PC-9 (cell line): ENCODE data around the gene CCNL2.

Experiments
- EZH2 ChIP-seq: fragments of 200-600 bp; sonication (generic); IDR thresholded peaks from 2 replicates; pipeline ENCODE4 v1.8.0; 2017; ENCODE audit warnings: antibody characterized with exemption, low read depth
- TF ChIP-seq, protein P1 (sequence below): fragments of 200-600 bp; sonication (generic); conservative IDR thresholded peaks from 2 replicates; pipeline ENCODE4 v1.6.1; 2017; ENCODE audit warnings: mixed run types, antibody characterized with exemption, mild to moderate bottlenecking, moderate library complexity

DNA sequence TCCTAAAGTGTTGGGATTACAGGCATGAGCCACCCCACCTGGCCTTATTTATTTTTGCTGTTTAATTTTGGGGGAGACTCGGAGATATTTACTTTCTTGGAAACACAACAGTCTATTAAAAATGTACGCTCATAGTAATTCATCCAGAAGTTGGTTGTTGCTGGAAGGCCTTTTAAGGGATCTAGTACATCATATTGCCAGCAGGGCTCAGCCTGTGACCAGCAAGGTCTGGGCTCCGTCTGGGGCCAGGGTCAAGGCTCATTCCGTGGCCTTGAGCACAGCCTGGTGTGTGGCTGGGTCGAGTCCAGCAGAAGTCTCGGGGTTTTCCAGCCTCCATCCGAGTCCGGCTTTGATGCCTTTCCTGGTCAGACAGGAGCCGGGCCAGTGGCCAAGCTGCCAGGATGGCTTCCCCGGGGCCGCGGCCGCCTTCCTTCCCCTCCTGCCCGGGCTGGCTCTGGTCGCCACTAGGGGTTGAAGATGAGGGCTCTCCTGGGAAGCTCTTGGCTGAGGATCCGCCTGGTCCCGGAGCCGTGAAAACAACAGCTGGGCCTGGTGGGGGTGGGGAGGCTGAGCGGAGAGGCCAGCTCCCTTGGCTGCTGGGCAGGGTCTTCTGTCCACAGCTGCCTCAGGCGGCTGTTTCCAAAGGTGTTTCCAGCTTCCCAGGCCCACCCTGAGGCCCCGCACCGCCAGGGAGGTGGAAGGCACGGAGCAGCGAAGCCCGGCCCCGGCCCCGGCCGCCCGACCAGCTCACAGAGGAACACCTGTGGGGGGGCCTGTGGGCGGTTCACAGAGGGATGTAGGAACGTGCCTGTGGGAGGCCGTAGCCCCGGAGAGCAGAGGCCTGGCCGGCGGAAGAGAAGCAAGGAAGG is 31.2 kb upstream of the CCNL2 start:
- TF ChIP-seq, protein P1, sequence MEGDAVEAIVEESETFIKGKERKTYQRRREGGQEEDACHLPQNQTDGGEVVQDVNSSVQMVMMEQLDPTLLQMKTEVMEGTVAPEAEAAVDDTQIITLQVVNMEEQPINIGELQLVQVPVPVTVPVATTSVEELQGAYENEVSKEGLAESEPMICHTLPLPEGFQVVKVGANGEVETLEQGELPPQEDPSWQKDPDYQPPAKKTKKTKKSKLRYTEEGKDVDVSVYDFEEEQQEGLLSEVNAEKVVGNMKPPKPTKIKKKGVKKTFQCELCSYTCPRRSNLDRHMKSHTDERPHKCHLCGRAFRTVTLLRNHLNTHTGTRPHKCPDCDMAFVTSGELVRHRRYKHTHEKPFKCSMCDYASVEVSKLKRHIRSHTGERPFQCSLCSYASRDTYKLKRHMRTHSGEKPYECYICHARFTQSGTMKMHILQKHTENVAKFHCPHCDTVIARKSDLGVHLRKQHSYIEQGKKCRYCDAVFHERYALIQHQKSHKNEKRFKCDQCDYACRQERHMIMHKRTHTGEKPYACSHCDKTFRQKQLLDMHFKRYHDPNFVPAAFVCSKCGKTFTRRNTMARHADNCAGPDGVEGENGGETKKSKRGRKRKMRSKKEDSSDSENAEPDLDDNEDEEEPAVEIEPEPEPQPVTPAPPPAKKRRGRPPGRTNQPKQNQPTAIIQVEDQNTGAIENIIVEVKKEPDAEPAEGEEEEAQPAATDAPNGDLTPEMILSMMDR, result no peak; the same call in 1 of the 2 replicates
- no peak for TF ChIP-seq EZH2
